B cell (primary cell): Measurements from ENCODE around the gene RUBCNL. TPM values are rescaled to one million over a fixed set of nuclear protein-coding genes. Genes with fewer than 3 reads are reported as not detected.
A peak's percentile ranks its signal among the peaks of the same experiment; 100 is the strongest.

Experiments
- ATAC-seq: fragments of 200-7000 bp; cut with Tn5 transposase; one replicate; pipeline ENCODE4 v1.10.0; 2021; ENCODE audit warnings: low read depth, mild to moderate bottlenecking, moderate number of reproducible peaks, moderate library complexity
- CTCF ChIA-PET: fragments of 350-600 bp; sonication (Branson Sonifier 250); formaldehyde crosslinking; loops from one replicate; lab custom pipeline; 2021; ENCODE audit warnings: antibody characterized with exemption, inconsistent platforms; lab: Charles Lee
- POLR2A ChIA-PET: fragments of 350-600 bp; sonication (Branson Sonifier 250); formaldehyde crosslinking; loops from one replicate; lab custom pipeline; 2021; ENCODE audit warnings: antibody characterized with exemption; lab: Charles Lee
- DNase-seq: peaks from one replicate; pipeline ENCODE4 v3.0.0; 2013
- H2AFZ ChIP-seq: 2 replicates; pipeline ENCODE4 v1.6.1; 2012; ENCODE audit warnings: mild to moderate bottlenecking, low read depth, low read length; ENCODE audit not compliant: insufficient read depth, poor library complexity, severe bottlenecking
- H3K27ac ChIP-seq, 2 donors: 1 replicate in 1 of 2; 2 replicates in 1 of 2; pipeline ENCODE4 v1.5.1; 2012 to 2013; ENCODE audit warnings: low read length in 2 of 2, mild to moderate bottlenecking in 2 of 2, moderate library complexity in 1 of 2
- H3K27me3 ChIP-seq, 4 experiments: fragments of 200-600 bp in 1 of 4; sonication (generic) in 1 of 4; replicated peaks in 1 of 4; 1 replicate in 2 of 4; 2 replicates in 2 of 4; pipeline versions ENCODE4 v1.6.1 to v1.7.0; 2013 to 2016; ENCODE audit warnings: low read length in 3 of 4, mild to moderate bottlenecking in 2 of 4, mixed read lengths in 1 of 4, moderate library complexity in 1 of 4; ENCODE audit not compliant: insufficient read depth in 4 of 4, control insufficient read depth in 3 of 4; ENCODE audit errors: control extremely low read depth in 1 of 4
- H3K36me3 ChIP-seq, 2 experiments: replicated peaks in 1 of 2; 1 replicate in 1 of 2; 2 replicates in 1 of 2; pipeline versions ENCODE4 v1.6.1 to v1.7.1; 2013; ENCODE audit warnings: low read length in 1 of 2; ENCODE audit not compliant: insufficient read depth in 2 of 2, control insufficient read depth in 1 of 2; ENCODE audit errors: control extremely low read depth in 1 of 2, extremely low read depth in 1 of 2
- H3K4me1 ChIP-seq, 2 donors: fragments of 200-600 bp in 1 of 2; sonication (generic) in 1 of 2; 1 replicate in 1 of 2; 2 replicates in 1 of 2; pipeline versions ENCODE4 v1.5.1 to v1.6.1; 2013 to 2017; ENCODE audit warnings: low read length in 2 of 2; ENCODE audit not compliant: control insufficient read depth in 2 of 2, insufficient read depth in 2 of 2
- H3K4me2 ChIP-seq: replicated peaks from 2 replicates; pipeline ENCODE3; 2012; ENCODE audit warnings: mild to moderate bottlenecking, low read depth, low read length; ENCODE audit not compliant: poor library complexity, severe bottlenecking
- H3K4me3 ChIP-seq, 5 experiments: fragments of 200-600 bp in 1 of 5; sonication (generic) in 1 of 5; 1 replicate in 3 of 5; 2 replicates in 2 of 5; pipeline versions ENCODE4 v1.5.1 to v1.7.0; 2011 to 2016; ENCODE audit warnings: low read length in 4 of 5, mild to moderate bottlenecking in 4 of 5, low read depth in 2 of 5, control low read depth in 1 of 5, moderate library complexity in 1 of 5; ENCODE audit not compliant: insufficient read depth in 1 of 5; ENCODE audit errors: control extremely low read depth in 1 of 5, extremely low read depth in 1 of 5
- H3K79me2 ChIP-seq: fragments of 200-600 bp; sonication (generic); one replicate; pipeline ENCODE4 v1.6.0; 2016; ENCODE audit warnings: low read length; ENCODE audit not compliant: control insufficient read depth, insufficient read depth
- H3K9ac ChIP-seq: fragments of 200-600 bp; sonication (generic); 2 replicates; pipeline ENCODE4 v1.6.1; 2017; ENCODE audit warnings: mild to moderate bottlenecking, low read length, moderate library complexity
- H3K9me3 ChIP-seq, 3 donors: one replicate each; pipeline versions ENCODE4 v1.6.1 to v1.7.1; 2013; ENCODE audit warnings: low read length in 2 of 3; ENCODE audit not compliant: control insufficient read depth in 2 of 3, insufficient read depth in 1 of 3; ENCODE audit errors: control extremely low read depth in 1 of 3
- H4K20me1 ChIP-seq: 2 replicates; pipeline ENCODE4 v1.6.0; 2012; ENCODE audit warnings: mild to moderate bottlenecking, low read length; ENCODE audit not compliant: insufficient read depth, control insufficient read depth, poor library complexity, severe bottlenecking
- H3K27ac Mint-ChIP-seq: one replicate; pipeline ENCODE4 v1.8.0; 2021; ENCODE audit warnings: mixed read lengths
- H3K27me3 Mint-ChIP-seq: one replicate; pipeline ENCODE4 v1.8.0; 2021; ENCODE audit warnings: mixed read lengths
- H3K4me1 Mint-ChIP-seq: one replicate; pipeline ENCODE4 v1.8.0; 2021; ENCODE audit warnings: mixed read lengths
- H3K4me3 Mint-ChIP-seq: one replicate; pipeline ENCODE4 v1.8.0; 2021; ENCODE audit warnings: mixed read lengths
- H3K9me3 Mint-ChIP-seq: one replicate; pipeline ENCODE4 v1.8.0; 2022; ENCODE audit warnings: mixed read lengths; ENCODE audit not compliant: insufficient read depth
- CTCF ChIP-seq: fragments of 200-600 bp; IDR thresholded peaks from one replicate; pipeline ENCODE4 v1.8.0; 2022; ENCODE audit warnings: antibody characterized with exemption, mild to moderate bottlenecking
- EZH2 ChIP-seq: IDR thresholded peaks from 2 replicates; pipeline ENCODE4 v1.6.1; 2012; ENCODE audit warnings: borderline replicate concordance, low read depth, mild to moderate bottlenecking, moderate library complexity, low read length; ENCODE audit not compliant: insufficient read depth, poor library complexity, severe bottlenecking
- WGBS: methylation state at CpG from one replicate; pipeline ENCODE4 v1.1.5; 2013; ENCODE audit warnings: missing lambda C conversion rate; ENCODE audit not compliant: insufficient coverage; 5-methylcytosine and 5-hydroxymethylcytosine counted together
- intact Hi-C: fragments of 100-400 bp; cut with micrococcal nuclease; formaldehyde crosslinking; loops from one replicate; pipeline ENCODE4 v1.10.0; 2022
- polyA plus RNA-seq: library from polyadenylated mRNA; depleted of rRNA; stranded (reverse); fragments of >200 nt; gene quantifications from 2 replicates; pipeline ENCODE4 v1.2.3, GENCODE V29; 2012
- total RNA-seq, 2 donors: library from RNA; stranded (reverse); fragments of 120-200 nt in 1 of 2; gene quantifications; 1 replicate in 1 of 2; 2 replicates in 1 of 2; pipeline versions ENCODE4 v1.2.3 to v1.2.4, GENCODE V29; 2013 to 2022

RUBCNL gene
- total and polyA plus RNA-seq, 2 donors (not counting 1 experiment from before 2014, with no cell fraction given), result 185 to 370 TPM

- Histone ChIP-seq H3K27ac (no peak overlapping the region), H3K79me2 (no peaks in the 10 kb centered on the region), H3K4me1 (peaks cover 38 to 49% of the 10 kb centered on the region in 2 donors), H2AFZ (no peak overlapping the region), H3K27me3 (no peaks in the 10 kb centered on the region), H3K36me3 (no peaks in the 10 kb centered on the region), H3K4me3 (no peak overlapping the region), H3K4me2 (peak overlapping the region; percentile 41), H4K20me1 (no peaks in the 10 kb centered on the region), H3K9me3 (no peaks in the 10 kb centered on the region), H3K9ac (no peak overlapping the region)
- ChIA-PET POLR2A (interaction anchor here (1.7 kb wide), 1 partner anchor 27 kb away, joined by 4 read pairs; no protein-coding TSS in a partner anchor), CTCF (no interaction called here)
- ATAC-seq (no peak), DNase-seq (no peak)
- no peak for TF ChIP-seq EZH2
- TF ChIP-seq CTCF, result no peak
- Mint-ChIP-seq H3K27ac (peak overlapping the region; percentile 16), H3K4me1 (peaks cover 50% of the 10 kb centered on the region), H3K4me3 (no peak overlapping the region), H3K9me3 (no peaks in the 10 kb centered on the region), H3K27me3 (no peaks in the 10 kb centered on the region)
- intact Hi-C loops, result no loop called here
These were observed 18.4 kb upstream of the RUBCNL start for GRCh38 chr13:46405457-46405856.

DNA sequence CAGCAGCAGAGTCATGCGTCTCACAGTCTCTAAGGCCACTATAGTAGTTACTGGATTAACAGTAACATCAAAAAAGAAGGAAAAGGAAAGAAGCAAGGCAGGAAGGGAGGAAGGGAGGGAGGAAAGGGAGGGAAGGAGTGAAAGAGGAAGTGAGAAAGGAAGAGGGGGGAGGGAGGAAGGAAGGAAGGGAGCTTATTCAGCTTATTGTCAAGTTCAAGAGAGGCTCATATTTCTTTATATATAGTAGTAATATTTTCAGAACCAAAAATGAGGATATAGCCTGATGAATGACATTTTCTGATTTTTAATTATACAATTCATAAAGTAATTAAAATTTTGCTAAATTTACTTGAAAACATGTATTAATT, 17.7 kb upstream of the RUBCNL start:
- H3K9me3 Mint-ChIP-seq, result no peaks in the 10 kb centered on the region
- H3K4me3 Mint-ChIP-seq, result peak overlapping the region; percentile 5
- Histone ChIP-seq H3K27ac (peak overlapping the region in 1 of 2 donors; percentile 8), H3K4me2 (peak overlapping the region; percentile 41), H3K27me3 (no peaks in the 10 kb centered on the region), H3K79me2 (peaks cover 6% of the 10 kb centered on the region), H3K4me3 (no peak overlapping the region), H3K9ac (no peak overlapping the region), H3K9me3 (no peaks in the 10 kb centered on the region), H4K20me1 (no peaks in the 10 kb centered on the region), H3K36me3 (no peaks in the 10 kb centered on the region), H2AFZ (no peak overlapping the region), H3K4me1 (peaks cover 45 to 54% of the 10 kb centered on the region in 2 donors)
- CTCF ChIA-PET, result interaction anchor here (1.3 kb wide), 1 partner anchor 36 kb away, joined by 4 read pairs; no protein-coding TSS in a partner anchor
- no peaks in the 10 kb centered on the region for H3K27me3 Mint-ChIP-seq
- H3K27ac Mint-ChIP-seq, result peak overlapping the region; percentile 8
- ATAC-seq (no peak), DNase-seq (no peak)
- H3K4me1 Mint-ChIP-seq, result peaks cover 55% of the 10 kb centered on the region
- intact Hi-C loops, result loop anchor here (5.0 kb wide), 1 partner anchor 37 kb away; no protein-coding TSS in a partner anchor
- POLR2A ChIA-PET, result interaction anchor here (0.6 to 1.7 kb wide), 2 partner anchors 26 to 46 kb away, joined by 3 to 4 read pairs; no protein-coding TSS in a partner anchor
- WGBS, result no CpG with 5 or more reads among the region's 1 CpG
- TF ChIP-seq EZH2, result no peak
